ENCODE data around the gene UBB. TPM values are rescaled to one million over a fixed set of nuclear protein-coding genes. Genes with fewer than 3 reads are reported as not detected.
"Not testable (repeated sequence)": the region's sequence is repeated elsewhere in the genome, so short reads cannot be mapped to it uniquely, and the experiment has no call there.

Gene UBB
- total RNA-seq, 2 experiments from 2014 or later, result 1,579 to 1,628 TPM

DNA sequence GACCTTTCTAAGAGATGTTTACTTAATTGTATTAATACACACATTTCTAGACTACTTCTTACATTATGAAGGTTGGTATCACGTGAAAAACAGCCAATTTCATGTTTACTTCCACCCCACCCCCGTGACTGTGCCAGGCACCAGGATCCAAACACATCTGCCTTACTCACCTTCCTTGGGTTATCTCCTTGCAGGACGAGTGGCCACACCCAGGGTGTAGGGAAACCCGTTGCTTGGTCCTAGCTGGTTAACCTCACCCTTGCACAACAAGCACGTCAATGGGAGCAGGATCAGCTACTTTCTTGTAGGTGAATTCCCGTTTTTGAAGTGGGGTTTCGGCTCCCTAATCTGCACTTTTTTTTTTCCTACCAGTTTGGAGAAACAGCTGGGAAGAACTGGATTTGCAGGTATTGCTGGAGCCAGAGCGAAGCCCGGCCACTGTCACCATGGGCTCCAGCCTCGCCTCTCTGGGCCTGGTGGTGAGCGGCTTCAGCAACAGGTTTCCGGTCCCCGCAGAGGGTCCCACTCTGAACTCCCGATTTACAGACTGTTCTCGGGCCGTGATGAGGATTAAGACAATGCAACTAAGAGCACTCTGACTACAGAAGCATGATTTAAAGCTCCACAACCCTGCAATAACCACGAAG lies 2.1 kb upstream of the UBB start:
- H3K4me1 Mint-ChIP-seq (ENCODE audit: low read depth), result peaks cover 25% of the 10 kb centered on the region
- H3K27ac Mint-ChIP-seq, result peak overlapping the region; percentile 34
- H3K9me3 Mint-ChIP-seq, result no peaks in the 10 kb centered on the region
- no peak for DNase-seq
- peak overlapping the region; percentile 24 for H3K4me3 Mint-ChIP-seq
- CTCF ChIA-PET, result interaction anchor here (0.7 to 1.6 kb wide), 4 partner anchors 15 to 206 kb away, joined by 3 to 9 read pairs (median 5); no protein-coding TSS in a partner anchor
- H3K27me3 Mint-ChIP-seq (ENCODE audit: low read depth), result no peaks in the 10 kb centered on the region
- peaks cover 27% of the 10 kb centered on the region for H3K36me3 Mint-ChIP-seq (ENCODE audit: low read depth)
- intact Hi-C loops (cut with micrococcal nuclease), result no loop called here

DNA sequence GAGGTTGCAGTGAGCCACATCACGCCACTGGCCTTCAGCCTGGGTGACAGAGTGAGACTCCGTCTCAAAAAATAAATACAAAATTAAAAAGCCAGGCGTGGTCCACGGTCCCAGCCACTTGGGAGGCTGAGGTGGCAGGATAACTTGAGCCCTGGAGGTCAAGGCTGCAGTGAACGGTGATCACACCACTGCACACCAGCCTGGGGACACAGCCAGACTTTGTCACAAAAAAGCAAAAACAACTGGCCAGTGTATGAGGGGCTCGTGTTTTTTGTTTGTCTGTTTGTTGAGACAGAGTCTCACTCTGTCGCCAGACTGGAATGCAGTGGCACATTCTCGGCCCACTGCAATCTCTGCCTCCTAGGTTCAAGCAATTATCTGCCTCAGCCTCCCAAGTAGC lies 1.2 kb upstream of the UBB start:
- Mint-ChIP-seq H3K4me1 (ENCODE audit: low read depth) (peaks cover 34% of the 10 kb centered on the region), H3K4me3 (no peak overlapping the region), H3K27ac (no peak overlapping the region), H3K27me3 (ENCODE audit: low read depth) (no peaks in the 10 kb centered on the region), H3K9me3 (no peaks in the 10 kb centered on the region), H3K36me3 (ENCODE audit: low read depth) (peaks cover 29% of the 10 kb centered on the region)
- DNase-seq, result no peak
- CTCF ChIA-PET, result interaction anchor here (1.6 kb wide), 1 partner anchor 16 kb away, joined by 9 read pairs; no protein-coding TSS in a partner anchor
- intact Hi-C loops (cut with micrococcal nuclease), result loop anchor here (2.0 to 5.0 kb wide), 3 partner anchors 19 to 203 kb away; partner anchors contain the start of gene CENPV

DNA sequence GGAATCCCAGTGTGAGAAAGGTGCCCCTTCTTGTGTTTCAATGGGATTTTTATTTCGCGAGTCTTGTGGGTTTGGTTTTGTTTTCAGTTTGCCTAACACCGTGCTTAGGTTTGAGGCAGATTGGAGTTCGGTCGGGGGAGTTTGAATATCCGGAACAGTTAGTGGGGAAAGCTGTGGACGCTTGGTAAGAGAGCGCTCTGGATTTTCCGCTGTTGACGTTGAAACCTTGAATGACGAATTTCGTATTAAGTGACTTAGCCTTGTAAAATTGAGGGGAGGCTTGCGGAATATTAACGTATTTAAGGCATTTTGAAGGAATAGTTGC lies 567 bp downstream of the UBB start:
- Mint-ChIP-seq H3K4me3 (peak overlapping the region; percentile 90), H3K4me1 (ENCODE audit: low read depth) (peaks cover 35% of the 10 kb centered on the region), H3K27ac (peak overlapping the region; percentile 96), H3K9me3 (no peaks in the 10 kb centered on the region), H3K36me3 (ENCODE audit: low read depth) (peaks cover 29% of the 10 kb centered on the region), H3K27me3 (ENCODE audit: low read depth) (no peaks in the 10 kb centered on the region)
- peak; percentile 65 for DNase-seq
- intact Hi-C loops (cut with micrococcal nuclease), result loop anchor here (1.0 to 5.0 kb wide), 8 partner anchors 17 to 422 kb away; partner anchors contain the start of gene CENPV
- CTCF ChIA-PET, result interaction anchor here (0.9 to 2.4 kb wide), 3 partner anchors 15 to 140 kb away, joined by 3 to 9 read pairs (median 3); partner anchors contain the start of gene TRPV2

DNA sequence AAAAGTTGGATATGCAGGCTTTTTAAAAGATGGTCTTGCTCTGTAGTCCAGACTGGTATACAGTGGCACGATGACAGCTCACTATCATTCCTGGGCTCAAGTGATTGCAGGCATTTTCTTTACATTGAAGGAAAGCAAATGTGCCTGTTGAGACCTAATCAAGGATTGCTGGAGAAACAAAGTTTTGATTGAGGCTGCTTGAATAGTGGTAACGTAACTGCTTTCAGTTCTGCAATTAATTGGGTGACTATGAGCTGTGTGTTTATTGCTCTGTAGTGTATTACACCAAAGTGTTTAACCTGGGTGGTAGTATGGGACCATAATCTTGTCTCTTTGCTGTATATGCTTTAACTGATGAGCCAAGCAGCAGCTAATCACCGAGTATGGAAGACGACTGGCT lies 2.3 kb downstream of the UBB start:
- peak overlapping the region; percentile 49 for H3K4me3 Mint-ChIP-seq
- DNase-seq, result no peak
- no peaks in the 10 kb centered on the region for H3K27me3 Mint-ChIP-seq (ENCODE audit: low read depth)
- peaks cover 36% of the 10 kb centered on the region for H3K4me1 Mint-ChIP-seq (ENCODE audit: low read depth)
- H3K36me3 Mint-ChIP-seq (ENCODE audit: low read depth), result peaks cover 29% of the 10 kb centered on the region
- H3K27ac Mint-ChIP-seq, result peak overlapping the region; percentile 63
- no peaks in the 10 kb centered on the region for H3K9me3 Mint-ChIP-seq
- CTCF ChIA-PET, result interaction anchor here (0.7 to 2.1 kb wide), 4 partner anchors 8 to 36 kb away, joined by 3 to 10 read pairs (median 3); no protein-coding TSS in a partner anchor
- intact Hi-C loops (cut with micrococcal nuclease), result loop anchor here (5.0 kb wide), 1 partner anchor 199 kb away; no protein-coding TSS in a partner anchor

DNA sequence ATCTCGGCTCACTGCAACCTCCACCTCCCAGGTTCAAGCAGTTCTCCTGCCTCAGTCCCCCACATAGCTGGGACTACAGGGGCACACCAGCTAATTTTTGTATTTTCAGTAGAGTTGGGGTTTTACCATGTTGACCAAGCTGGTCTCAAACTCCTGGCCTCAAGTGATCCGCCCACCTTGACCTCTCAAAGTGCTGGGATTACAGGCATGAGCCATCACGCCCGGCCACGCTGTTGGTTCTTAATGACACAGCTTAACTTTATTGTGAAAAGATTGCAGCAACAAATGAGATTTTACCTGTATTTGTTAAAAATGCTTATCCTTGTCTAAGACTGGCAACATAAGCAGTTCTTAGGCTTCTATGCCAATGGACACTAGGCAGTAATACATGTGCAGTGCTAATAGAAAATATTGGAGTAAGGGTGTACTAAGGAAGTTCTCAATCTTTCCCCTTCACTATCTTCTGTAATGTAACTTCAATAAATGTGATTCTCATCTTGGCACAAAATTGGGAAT lies 2.9 kb downstream of the UBB start:
- peaks cover 36% of the 10 kb centered on the region for H3K4me1 Mint-ChIP-seq (ENCODE audit: low read depth)
- no peak for DNase-seq
- peak overlapping the region; percentile 63 for H3K27ac Mint-ChIP-seq
- CTCF ChIA-PET, result interaction anchor here (0.7 to 2.1 kb wide), 3 partner anchors 9 to 36 kb away, joined by 3 to 10 read pairs (median 3); no protein-coding TSS in a partner anchor
- peaks cover 29% of the 10 kb centered on the region for H3K36me3 Mint-ChIP-seq (ENCODE audit: low read depth)
- H3K27me3 Mint-ChIP-seq (ENCODE audit: low read depth), result no peaks in the 10 kb centered on the region
- peak overlapping the region; percentile 15 for H3K4me3 Mint-ChIP-seq
- no peaks in the 10 kb centered on the region for H3K9me3 Mint-ChIP-seq
- intact Hi-C loops (cut with micrococcal nuclease), result loop anchor here (5.0 kb wide), 1 partner anchor 198 kb away; no protein-coding TSS in a partner anchor

DNA sequence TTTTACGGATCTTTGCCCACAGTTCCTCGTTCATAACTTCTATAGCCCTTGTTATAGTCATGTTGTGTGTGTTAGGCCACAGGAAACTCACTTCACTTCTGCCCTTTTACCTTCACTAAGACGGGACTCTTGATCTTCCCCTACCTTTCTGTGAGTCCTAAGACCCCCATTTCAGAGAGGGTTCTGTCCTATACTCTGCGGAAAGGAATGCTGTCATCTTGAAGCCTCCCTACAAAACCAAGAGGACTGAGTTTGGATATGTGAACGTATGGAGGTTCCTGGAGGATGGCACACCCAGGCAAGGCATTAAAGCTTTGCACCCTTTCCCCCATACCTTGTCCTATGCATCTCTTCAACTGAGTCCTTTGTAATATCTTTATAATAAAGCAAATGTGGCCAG lies 3.7 kb downstream of the UBB start:
- no peaks in the 10 kb centered on the region for H3K9me3 Mint-ChIP-seq
- no peak overlapping the region for H3K4me3 Mint-ChIP-seq
- no peak for DNase-seq
- intact Hi-C loops (cut with micrococcal nuclease), result loop anchor here (5.0 kb wide), 1 partner anchor 198 kb away; no protein-coding TSS in a partner anchor
- no peaks in the 10 kb centered on the region for H3K27me3 Mint-ChIP-seq (ENCODE audit: low read depth)
- CTCF ChIA-PET, result interaction anchor here (0.6 to 2.0 kb wide), 6 partner anchors 21 to 137 kb away, joined by 3 to 16 read pairs (median 4); partner anchors contain the start of gene TRPV2
- H3K36me3 Mint-ChIP-seq (ENCODE audit: low read depth), result peaks cover 29% of the 10 kb centered on the region
- H3K27ac Mint-ChIP-seq, result no peak overlapping the region
- peaks cover 36% of the 10 kb centered on the region for H3K4me1 Mint-ChIP-seq (ENCODE audit: low read depth)

DNA sequence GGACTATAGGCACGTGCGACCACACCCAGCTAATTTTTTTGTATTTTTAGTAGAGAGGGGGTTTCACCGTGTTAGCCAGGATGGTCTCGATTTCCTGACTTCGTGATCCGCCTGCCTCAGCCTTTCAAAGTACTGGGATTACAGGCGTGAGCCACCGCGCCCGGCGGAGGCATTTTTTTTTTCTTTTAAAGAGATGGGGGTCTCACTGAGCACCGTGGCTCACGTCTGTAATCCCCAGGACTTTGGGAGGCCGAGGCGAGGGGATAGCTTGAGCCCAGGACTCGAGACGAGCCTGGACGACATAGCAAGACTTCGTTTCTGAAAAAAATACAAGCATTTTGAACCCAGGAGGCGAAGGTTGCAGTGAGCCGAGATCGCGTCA lies 5.2 kb downstream of the UBB start:
- not testable (repeated sequence) for H3K27ac Mint-ChIP-seq; H3K9me3 Mint-ChIP-seq; H3K27me3 Mint-ChIP-seq (ENCODE audit: low read depth); DNase-seq
- Mint-ChIP-seq H3K4me3 (peak overlapping the region; percentile 83), H3K36me3 (ENCODE audit: low read depth) (peaks cover 27% of the 10 kb centered on the region), H3K4me1 (ENCODE audit: low read depth) (peaks cover 34% of the 10 kb centered on the region)
- CTCF ChIA-PET, result interaction anchor here (0.6 to 2.0 kb wide), 6 partner anchors 16 to 135 kb away, joined by 3 to 16 read pairs (median 3); partner anchors contain the start of gene TRPV2
- intact Hi-C loops (cut with micrococcal nuclease), result loop anchor here (1.0 kb wide), 4 partner anchors 29 to 135 kb away; partner anchors contain the start of gene TRPV2

DNA sequence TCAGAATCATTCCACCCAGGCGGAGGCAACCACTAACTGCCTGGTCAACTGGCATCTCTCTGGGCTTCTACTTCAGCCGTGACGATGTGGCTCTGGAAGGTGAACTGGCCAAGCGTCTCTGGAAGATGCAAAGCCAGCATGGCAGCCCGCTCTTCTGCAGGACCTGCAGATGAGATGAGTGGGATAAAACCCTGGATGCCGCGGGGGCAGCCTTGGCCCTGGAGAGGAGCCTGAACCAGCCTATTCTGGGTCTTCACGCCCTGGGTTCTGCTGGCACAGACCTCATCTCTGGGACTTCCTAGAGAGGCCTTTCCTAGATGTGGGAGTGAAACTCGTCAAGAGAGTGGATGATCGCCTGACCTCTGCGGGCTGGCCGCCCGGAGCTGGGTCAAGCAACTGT lies 10.6 kb downstream of the UBB start:
- CTCF ChIA-PET, result interaction anchor here (0.6 to 1.2 kb wide), 2 partner anchors 10 to 97 kb away, joined by 3 read pairs; no protein-coding TSS in a partner anchor
- no peak overlapping the region for H3K4me3 Mint-ChIP-seq
- H3K9me3 Mint-ChIP-seq, result no peaks in the 10 kb centered on the region
- H3K36me3 Mint-ChIP-seq (ENCODE audit: low read depth), result no peaks in the 10 kb centered on the region
- H3K27me3 Mint-ChIP-seq (ENCODE audit: low read depth), result no peaks in the 10 kb centered on the region
- intact Hi-C loops (cut with micrococcal nuclease), result no loop called here
- H3K4me1 Mint-ChIP-seq (ENCODE audit: low read depth), result peaks cover 2% of the 10 kb centered on the region
- no peak overlapping the region for H3K27ac Mint-ChIP-seq
- DNase-seq, result no peak

DNA sequence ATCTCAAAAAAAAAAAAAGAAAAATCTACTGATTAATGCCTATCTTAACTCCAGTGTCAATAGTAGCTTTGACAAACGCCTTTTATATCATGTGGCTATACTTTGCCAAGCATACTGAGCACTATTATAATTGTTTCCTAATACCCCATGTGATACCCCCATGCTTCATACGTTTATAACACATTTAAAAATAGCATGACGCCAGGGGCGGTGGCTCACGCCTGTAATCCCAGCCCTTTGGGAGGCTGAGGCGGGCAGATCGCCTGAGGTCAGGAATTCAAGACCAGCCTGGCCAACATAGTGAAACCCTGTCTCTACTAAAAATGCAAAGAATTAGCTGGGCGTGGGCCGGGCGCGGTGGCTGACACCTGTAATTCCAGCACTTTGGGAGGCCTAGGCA lies 11.6 kb downstream of the UBB start:
- CTCF ChIA-PET, result interaction anchor here (0.6 to 1.6 kb wide), 2 partner anchors 29 to 242 kb away, joined by 3 to 5 read pairs; no protein-coding TSS in a partner anchor
- H3K27me3 Mint-ChIP-seq (ENCODE audit: low read depth); H3K9me3 Mint-ChIP-seq; H3K4me1 Mint-ChIP-seq (ENCODE audit: low read depth); DNase-seq; H3K4me3 Mint-ChIP-seq; H3K27ac Mint-ChIP-seq; H3K36me3 Mint-ChIP-seq (ENCODE audit: low read depth); intact Hi-C loops (cut with micrococcal nuclease): not testable (repeated sequence)

DNA sequence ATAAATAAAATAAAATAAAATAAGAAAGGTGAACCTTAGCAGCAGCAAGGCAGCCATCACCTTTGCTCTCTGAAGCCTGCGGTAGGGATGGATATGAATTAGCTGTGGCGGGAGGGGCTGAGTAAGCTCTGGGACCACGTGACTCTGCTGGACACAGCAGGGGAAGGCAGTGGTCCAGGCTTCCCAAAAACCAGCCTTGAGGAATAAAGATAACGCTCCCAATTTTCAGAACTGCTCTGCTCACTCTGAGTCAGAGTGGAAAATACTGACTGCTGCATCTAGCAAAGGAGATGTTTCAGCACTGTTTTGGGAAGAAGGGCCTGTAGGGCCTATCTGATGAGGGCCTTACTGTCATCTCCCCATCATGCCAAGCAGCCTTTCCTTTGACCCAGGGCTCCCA lies 15.0 kb downstream of the UBB start:
- H3K4me3 Mint-ChIP-seq; DNase-seq; H3K9me3 Mint-ChIP-seq; H3K27ac Mint-ChIP-seq; H3K36me3 Mint-ChIP-seq (ENCODE audit: low read depth); H3K4me1 Mint-ChIP-seq (ENCODE audit: low read depth); CTCF ChIA-PET; H3K27me3 Mint-ChIP-seq (ENCODE audit: low read depth): not testable (repeated sequence)
- intact Hi-C loops (cut with micrococcal nuclease), result loop anchor here (5.0 kb wide), 1 partner anchor 369 kb away; no protein-coding TSS in a partner anchor

DNA sequence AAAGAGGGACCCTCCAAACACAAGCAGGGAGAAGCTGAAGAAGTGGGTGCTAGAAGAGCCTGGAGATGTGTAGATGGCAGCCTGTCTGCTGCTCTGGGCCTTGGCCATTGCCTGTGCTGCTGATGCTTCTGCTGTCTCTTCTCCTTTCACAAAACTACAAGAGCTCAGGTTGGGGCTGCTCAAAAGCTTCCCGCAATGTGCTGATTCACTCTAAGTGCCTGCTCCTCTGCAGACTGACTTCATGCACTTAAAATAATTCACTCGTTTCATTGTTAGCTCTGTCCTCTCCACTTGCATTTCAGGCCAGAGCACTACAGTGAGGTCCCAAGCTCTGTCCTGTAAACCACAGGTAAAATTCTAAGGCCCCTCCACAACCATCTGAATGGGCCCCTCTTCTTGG lies 15.8 kb downstream of the UBB start:
- not testable (repeated sequence) for H3K4me1 Mint-ChIP-seq (ENCODE audit: low read depth); H3K4me3 Mint-ChIP-seq; DNase-seq; H3K27ac Mint-ChIP-seq; H3K9me3 Mint-ChIP-seq; H3K27me3 Mint-ChIP-seq (ENCODE audit: low read depth); H3K36me3 Mint-ChIP-seq (ENCODE audit: low read depth)
- CTCF ChIA-PET, result interaction anchor here (0.6 kb wide), 1 partner anchor 288 kb away, joined by 5 read pairs; no protein-coding TSS in a partner anchor
- intact Hi-C loops (cut with micrococcal nuclease), result loop anchor here (5.0 kb wide), 1 partner anchor 369 kb away; no protein-coding TSS in a partner anchor

Measured in activated naive CD4-positive, alpha-beta T cell treated with anti-CD3 and anti-CD28 coated beads for 36 hours (primary cell).